CD8-positive, alpha-beta memory T cell (primary cell): ENCODE results near the gene EP300. TPM values are rescaled to one million over a fixed set of nuclear protein-coding genes. Genes with fewer than 3 reads are reported as not detected.

ENCODE experiments used
- CTCF ChIA-PET: fragments of 350-600 bp; sonication (Branson Sonifier 250); formaldehyde crosslinking; loops from one replicate; lab custom pipeline; 2021; ENCODE audit warnings: antibody characterized with exemption; lab: Charles Lee
- POLR2A ChIA-PET: fragments of 350-600 bp; sonication (Branson Sonifier 250); formaldehyde crosslinking; loops from one replicate; lab custom pipeline; 2021; ENCODE audit warnings: antibody characterized with exemption; lab: Charles Lee
- DNase-seq, 5 donors: peaks; one replicate each; pipeline versions ENCODE4 v3.0.0 to v3.0.0-alpha.2; 2020 to 2022; ENCODE audit warnings: mixed read lengths in 1 of 5
- H3K27ac ChIP-seq: one replicate; pipeline ENCODE4 v1.7.0; 2013; ENCODE audit warnings: low read depth, mild to moderate bottlenecking, low read length, moderate library complexity
- H3K27me3 ChIP-seq: 2 replicates; pipeline ENCODE4 v1.7.0; 2013; ENCODE audit warnings: low read length, mild to moderate bottlenecking; ENCODE audit not compliant: insufficient read depth, poor library complexity, severe bottlenecking
- H3K36me3 ChIP-seq: 2 replicates; pipeline ENCODE4 v1.7.0; 2013; ENCODE audit warnings: mild to moderate bottlenecking, low read length, moderate library complexity; ENCODE audit not compliant: insufficient read depth
- H3K4me1 ChIP-seq: 2 replicates; pipeline ENCODE4 v1.7.0; 2013; ENCODE audit warnings: mild to moderate bottlenecking, low read length, moderate library complexity; ENCODE audit not compliant: insufficient read depth
- H3K4me3 ChIP-seq: 2 replicates; pipeline ENCODE4 v1.7.0; 2013; ENCODE audit warnings: mild to moderate bottlenecking, low read length
- H3K9me3 ChIP-seq: 2 replicates; pipeline ENCODE4 v1.7.0; 2013; ENCODE audit warnings: mild to moderate bottlenecking, low read length
- H3K27ac Mint-ChIP-seq, 8 donors: one replicate each; pipeline ENCODE4 v1.8.0; 2020 to 2021; ENCODE audit warnings: mixed read lengths in 8 of 8, mild to moderate bottlenecking in 6 of 8, inconsistent platforms in 3 of 8, moderate library complexity in 3 of 8
- H3K27me3 Mint-ChIP-seq, 2 donors: one replicate each; pipeline ENCODE4 v1.8.0; 2020 to 2021; ENCODE audit warnings: mixed read lengths in 2 of 2, mild to moderate bottlenecking in 1 of 2, moderate library complexity in 1 of 2
- H3K36me3 Mint-ChIP-seq, 3 donors: one replicate each; pipeline ENCODE4 v1.8.0; 2020 to 2021; ENCODE audit warnings: mixed read lengths in 3 of 3, inconsistent platforms in 1 of 3, mild to moderate bottlenecking in 1 of 3
- H3K4me1 Mint-ChIP-seq, 3 donors: one replicate each; pipeline ENCODE4 v1.8.0; 2020 to 2021; ENCODE audit warnings: mixed read lengths in 3 of 3, inconsistent platforms in 1 of 3, mild to moderate bottlenecking in 1 of 3
- H3K4me3 Mint-ChIP-seq, 7 donors: one replicate each; pipeline ENCODE4 v1.8.0; 2020 to 2021; ENCODE audit warnings: mixed read lengths in 7 of 7, mild to moderate bottlenecking in 6 of 7, moderate library complexity in 4 of 7, inconsistent platforms in 2 of 7
- H3K9me3 Mint-ChIP-seq, 5 donors: one replicate each; pipeline ENCODE4 v1.8.0; 2020 to 2022; ENCODE audit warnings: mixed read lengths in 5 of 5, mild to moderate bottlenecking in 3 of 5, moderate library complexity in 2 of 5, inconsistent platforms in 1 of 5
- polyA plus RNA-seq: library from polyadenylated mRNA; unstranded; fragments of 300-500 nt; fragmentation: Illumina TruSeq; gene quantifications from one replicate; pipeline ENCODE4 v1.2.3, GENCODE V29; 2021
- total RNA-seq, 2 experiments: library from RNA; stranded (reverse); gene quantifications; one replicate each; pipeline ENCODE4 v1.2.3, GENCODE V29; 2021

The EP300 gene
- total and polyA plus RNA-seq, 3 experiments from 2014 or later, result 24.4 to 56.7 (median 52.0) TPM

DNA sequence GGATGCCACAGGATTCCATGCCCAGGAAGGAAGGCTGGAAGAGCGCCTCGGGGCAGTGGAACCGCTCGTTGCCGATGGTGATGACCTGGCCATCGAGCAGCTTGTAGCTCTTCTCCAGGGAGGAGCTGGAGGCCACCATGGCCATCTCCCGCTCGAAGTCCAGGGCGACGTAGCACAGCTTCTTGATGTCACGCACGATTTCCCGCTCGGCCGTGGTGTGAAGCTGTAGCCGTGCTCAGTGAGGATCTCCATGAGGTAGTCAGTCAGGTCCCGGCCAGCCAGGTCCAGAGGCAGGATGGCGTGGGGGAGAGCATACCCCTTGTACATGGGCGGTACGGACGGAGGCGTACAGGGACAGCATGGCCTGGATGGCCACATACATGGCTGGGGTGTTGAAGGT is 17.9 kb upstream of the EP300 start:
- H3K36me3 Mint-ChIP-seq, result no peaks in the 10 kb centered on the region
- no peak overlapping the region for H3K4me3 ChIP-seq
- POLR2A ChIA-PET, result no interaction called here

DNA sequence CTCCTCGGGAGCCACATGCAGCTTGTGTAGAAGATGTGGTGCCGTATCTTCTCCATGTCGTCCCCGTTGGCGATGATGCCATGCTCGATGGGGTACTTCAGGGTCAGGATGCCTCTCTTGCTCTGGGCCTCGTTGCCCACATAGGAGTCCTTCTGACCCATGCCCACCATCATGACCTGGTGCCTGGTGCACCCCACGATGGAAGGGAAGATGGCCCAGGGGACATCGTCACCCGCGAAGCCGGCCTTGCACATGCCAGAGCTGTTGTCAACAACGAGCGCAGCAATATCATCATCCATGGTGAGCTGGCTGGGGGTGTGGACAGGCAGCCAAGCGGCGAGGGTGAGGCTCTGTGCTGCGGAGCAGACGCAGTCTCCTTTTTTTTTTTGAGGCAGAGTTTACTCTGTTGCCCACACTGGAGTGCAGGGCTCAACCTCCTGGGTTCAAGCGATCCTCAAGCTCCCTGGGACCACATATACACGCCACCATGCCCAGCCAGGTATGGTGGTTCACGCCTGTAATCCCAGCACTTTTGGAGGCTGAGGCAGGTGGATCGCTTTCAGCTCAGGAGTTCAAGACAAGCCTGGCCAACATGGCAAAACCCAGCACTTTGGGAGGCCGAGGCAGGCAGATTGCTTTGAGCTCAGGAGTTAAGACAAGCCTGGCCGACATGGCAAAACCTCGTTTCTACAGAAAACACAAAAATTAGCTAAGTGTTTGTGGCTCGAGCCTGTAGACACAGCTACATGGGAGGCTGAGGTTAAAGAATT is 17.3 kb upstream of the EP300 start:
- POLR2A ChIA-PET, result interaction anchor here (0.6 kb wide), 1 partner anchor 9 kb away, joined by 7 read pairs; no protein-coding TSS in a partner anchor
- H3K4me1 ChIP-seq, result no peaks in the 10 kb centered on the region
- H3K27me3 Mint-ChIP-seq, result peaks cover 1 to 7% of the 10 kb centered on the region in 2 donors
- H3K36me3 Mint-ChIP-seq, result no peaks in the 10 kb centered on the region
- H3K4me3 ChIP-seq, result no peak overlapping the region
- CTCF ChIA-PET, result no interaction called here
- H3K4me3 Mint-ChIP-seq, result no peak overlapping the region
- no peak overlapping the region for H3K27ac Mint-ChIP-seq
- H3K27ac ChIP-seq, result no peak overlapping the region
- DNase-seq, result no peak
- no peaks in the 10 kb centered on the region for H3K27me3 ChIP-seq
- no peaks in the 10 kb centered on the region for H3K9me3 Mint-ChIP-seq
- no peaks in the 10 kb centered on the region for H3K9me3 ChIP-seq
- H3K36me3 ChIP-seq, result no peaks in the 10 kb centered on the region
- H3K4me1 Mint-ChIP-seq, result no peaks in the 10 kb centered on the region

More for the DNA sequence above, 17.9 kb upstream of the EP300 start:
- no peaks in the 10 kb centered on the region for H3K4me1 ChIP-seq
- H3K36me3 ChIP-seq, result no peaks in the 10 kb centered on the region
- DNase-seq, result no peak
- no peaks in the 10 kb centered on the region for H3K9me3 Mint-ChIP-seq
- no peak overlapping the region for H3K4me3 Mint-ChIP-seq
- H3K27ac Mint-ChIP-seq, result no peak overlapping the region
- no peaks in the 10 kb centered on the region for H3K27me3 ChIP-seq
- no peaks in the 10 kb centered on the region for H3K4me1 Mint-ChIP-seq
- CTCF ChIA-PET, result no interaction called here
- H3K27me3 Mint-ChIP-seq, result peaks cover 1 to 7% of the 10 kb centered on the region in 2 donors
- no peak overlapping the region for H3K27ac ChIP-seq
- H3K9me3 ChIP-seq, result no peaks in the 10 kb centered on the region

DNA sequence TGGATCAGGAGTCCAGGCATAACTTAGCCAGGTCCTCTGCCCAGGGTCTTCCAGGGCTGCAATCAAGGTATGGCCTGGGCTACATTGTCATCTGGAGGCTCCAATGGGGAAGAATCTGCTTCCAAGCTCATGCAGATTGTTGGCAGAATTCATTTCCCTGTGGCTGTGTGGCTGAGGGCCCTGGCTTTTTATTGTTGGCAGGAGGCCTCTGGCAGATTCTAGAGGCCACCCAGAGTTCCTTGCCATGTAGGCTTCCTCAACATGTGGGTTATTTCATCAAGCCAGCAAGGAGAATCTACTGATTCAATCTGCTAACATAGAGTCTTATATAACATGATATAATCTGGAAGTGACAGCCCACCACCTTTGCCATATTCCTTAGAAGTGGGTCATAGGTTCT is 16.4 kb upstream of the EP300 start:
- no peak overlapping the region for H3K4me3 ChIP-seq
- H3K27ac ChIP-seq, result no peak overlapping the region
- Mint-ChIP-seq H3K4me1 (no peaks in the 10 kb centered on the region), H3K9me3 (no peaks in the 10 kb centered on the region), H3K4me3 (no peak overlapping the region), H3K27me3 (peaks cover 1 to 7% of the 10 kb centered on the region in 2 donors), H3K36me3 (no peaks in the 10 kb centered on the region), H3K27ac (no peak overlapping the region)
- no peaks in the 10 kb centered on the region for H3K9me3 ChIP-seq
- H3K27me3 ChIP-seq, result no peaks in the 10 kb centered on the region
- ChIA-PET CTCF (no interaction called here), POLR2A (interaction anchor here (0.6 kb wide), 1 partner anchor 10 kb away, joined by 7 read pairs; no protein-coding TSS in a partner anchor)
- no peaks in the 10 kb centered on the region for H3K4me1 ChIP-seq
- no peak for DNase-seq
- H3K36me3 ChIP-seq, result no peaks in the 10 kb centered on the region

DNA sequence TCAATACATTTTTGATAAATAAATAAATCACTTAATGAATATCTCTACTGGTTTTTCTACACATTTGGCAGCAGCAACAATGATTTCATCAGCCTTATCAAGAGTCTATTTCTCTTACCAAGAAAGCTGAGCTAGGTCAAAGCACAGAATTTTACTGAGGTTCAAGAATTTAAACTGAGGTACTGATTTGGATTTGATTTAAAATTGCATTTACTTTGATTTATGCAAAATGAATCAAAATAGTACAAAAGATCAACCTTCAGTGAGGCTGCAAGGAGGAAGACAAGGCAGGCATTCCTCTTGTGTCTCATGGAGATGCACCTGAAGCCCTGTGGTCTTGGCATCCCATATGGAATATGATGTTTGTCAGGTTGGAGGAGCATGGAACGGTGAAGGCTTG is 15.5 kb upstream of the EP300 start:
- ChIA-PET CTCF (no interaction called here), POLR2A (no interaction called here)
- Mint-ChIP-seq H3K4me1 (no peaks in the 10 kb centered on the region), H3K4me3 (no peak overlapping the region), H3K27ac (no peak overlapping the region), H3K9me3 (no peaks in the 10 kb centered on the region), H3K36me3 (no peaks in the 10 kb centered on the region), H3K27me3 (peaks cover 1 to 7% of the 10 kb centered on the region in 2 donors)
- H3K4me3 ChIP-seq, result no peak overlapping the region
- H3K36me3 ChIP-seq, result no peaks in the 10 kb centered on the region
- no peak overlapping the region for H3K27ac ChIP-seq
- no peaks in the 10 kb centered on the region for H3K9me3 ChIP-seq
- H3K4me1 ChIP-seq, result no peaks in the 10 kb centered on the region
- no peak for DNase-seq
- H3K27me3 ChIP-seq, result no peaks in the 10 kb centered on the region

DNA sequence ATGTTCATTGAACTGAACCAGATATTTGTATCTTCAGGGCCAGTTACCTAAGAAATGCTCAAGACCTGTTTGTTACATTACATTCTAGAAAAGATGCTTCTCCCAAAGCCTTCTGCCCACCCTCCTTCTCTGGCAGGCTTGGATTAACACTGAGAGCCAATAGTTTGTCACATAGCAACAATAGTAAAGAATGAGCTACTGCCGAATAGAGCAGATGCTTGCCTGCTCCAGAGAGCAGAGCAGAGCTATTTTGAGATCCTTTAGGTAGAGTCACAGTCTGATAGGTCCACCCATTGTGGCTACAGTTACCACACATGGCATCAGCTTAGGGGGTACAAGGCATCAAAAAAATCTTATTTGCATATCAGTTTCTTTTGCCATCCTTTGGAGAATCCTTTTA is 13.5 kb upstream of the EP300 start:
- Histone ChIP-seq H3K27ac (no peak overlapping the region), H3K4me3 (no peak overlapping the region), H3K27me3 (no peaks in the 10 kb centered on the region), H3K9me3 (no peaks in the 10 kb centered on the region), H3K4me1 (no peaks in the 10 kb centered on the region), H3K36me3 (no peaks in the 10 kb centered on the region)
- H3K27me3 Mint-ChIP-seq, result peaks cover 1 to 7% of the 10 kb centered on the region in 2 donors
- ChIA-PET POLR2A (no interaction called here), CTCF (no interaction called here)
- no peak overlapping the region for H3K4me3 Mint-ChIP-seq
- no peaks in the 10 kb centered on the region for H3K4me1 Mint-ChIP-seq
- no peak for DNase-seq
- no peak overlapping the region for H3K27ac Mint-ChIP-seq
- H3K36me3 Mint-ChIP-seq, result no peaks in the 10 kb centered on the region
- H3K9me3 Mint-ChIP-seq, result no peaks in the 10 kb centered on the region

DNA sequence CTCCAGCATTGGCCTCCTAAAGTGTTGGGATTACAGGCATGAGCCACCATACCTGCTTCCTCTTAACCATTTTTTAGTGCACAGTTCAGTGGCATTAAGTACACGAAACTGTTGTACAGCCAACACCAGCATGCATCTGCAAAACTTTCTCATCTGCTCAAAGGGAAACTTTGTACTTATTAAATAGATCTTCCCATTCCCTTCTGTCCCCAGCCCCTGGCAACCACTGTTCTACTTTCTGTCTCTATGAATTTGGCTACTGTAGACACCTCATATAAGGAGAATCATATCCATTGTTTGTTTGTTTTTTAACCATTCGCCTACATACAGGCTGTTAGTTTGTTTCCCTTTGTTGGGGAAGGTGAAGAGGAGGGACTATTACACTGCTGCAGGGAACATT is 6.5 kb upstream of the EP300 start:
- ChIA-PET CTCF (no interaction called here), POLR2A (no interaction called here)
- H3K36me3 Mint-ChIP-seq, result no peaks in the 10 kb centered on the region
- peaks cover 5% of the 10 kb centered on the region for H3K4me1 ChIP-seq
- H3K27ac Mint-ChIP-seq, result peak overlapping the region in 1 of 8 donors; percentile 41
- H3K27ac ChIP-seq, result no peak overlapping the region
- H3K27me3 ChIP-seq, result no peaks in the 10 kb centered on the region
- no peaks in the 10 kb centered on the region for H3K9me3 ChIP-seq
- no peak for DNase-seq
- no peaks in the 10 kb centered on the region for H3K36me3 ChIP-seq
- H3K27me3 Mint-ChIP-seq, result no peaks in the 10 kb centered on the region
- H3K4me3 Mint-ChIP-seq, result peak overlapping the region in 1 of 7 donors; percentile 2
- no peak overlapping the region for H3K4me3 ChIP-seq
- H3K4me1 Mint-ChIP-seq, result peaks cover 3 to 5% (median 4%) of the 10 kb centered on the region in 3 donors
- no peaks in the 10 kb centered on the region for H3K9me3 Mint-ChIP-seq

DNA sequence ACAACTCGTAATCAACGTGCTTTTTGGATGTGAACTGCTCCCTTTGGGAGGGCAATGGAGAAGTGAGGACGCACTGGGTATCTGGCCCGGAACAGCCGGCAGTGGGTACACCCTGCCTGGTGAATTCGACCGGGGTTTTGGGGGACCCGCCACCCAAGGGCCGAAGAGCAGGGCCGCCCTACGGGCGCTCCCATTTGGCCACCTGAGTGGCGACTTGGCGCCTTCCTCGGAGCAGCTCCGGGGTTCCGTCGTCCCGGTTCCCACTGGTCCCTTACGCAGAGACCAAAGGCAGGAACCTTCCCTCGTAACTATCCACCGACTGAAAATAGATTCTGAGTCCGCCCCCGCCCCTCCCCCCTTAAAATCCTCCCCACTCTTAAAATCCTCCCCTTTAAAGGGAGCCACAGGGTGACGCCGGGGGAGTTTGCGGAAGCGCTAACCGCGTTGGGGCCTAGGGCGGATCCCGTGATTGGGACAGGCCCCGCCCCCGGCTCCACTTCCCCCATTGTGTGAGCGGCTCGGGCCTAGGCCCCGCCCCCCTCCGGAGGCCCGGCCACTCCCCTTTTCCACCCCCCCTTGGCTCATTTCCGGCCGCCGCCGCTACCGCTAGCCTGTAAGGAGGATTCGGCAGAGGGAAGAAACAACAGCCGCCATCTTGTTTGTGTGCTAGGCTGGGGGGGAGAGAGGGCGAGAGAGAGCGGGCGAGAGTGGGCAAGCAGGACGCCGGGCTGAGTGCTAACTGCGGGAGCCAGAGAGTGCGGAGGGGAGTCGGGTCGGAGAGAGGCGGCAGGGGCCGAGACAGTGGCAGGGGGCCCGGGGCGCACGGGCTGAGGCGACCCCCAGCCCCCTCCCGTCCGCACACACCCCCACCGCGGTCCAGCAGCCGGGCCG is 1.0 kb upstream of the EP300 start:
- Histone ChIP-seq H3K27ac (peak overlapping the region; percentile 93), H3K27me3 (no peaks in the 10 kb centered on the region), H3K4me1 (peaks cover 18% of the 10 kb centered on the region), H3K4me3 (peak overlapping the region; percentile 90), H3K9me3 (no peaks in the 10 kb centered on the region), H3K36me3 (no peaks in the 10 kb centered on the region)
- Mint-ChIP-seq H3K27me3 (no peaks in the 10 kb centered on the region), H3K27ac (peak overlapping the region; percentile 94 to 99 (median 98)), H3K4me1 (peaks cover 33 to 39% (median 35%) of the 10 kb centered on the region in 3 donors), H3K36me3 (peaks cover 0 to 24% (median 4%) of the 10 kb centered on the region in 3 donors), H3K4me3 (peak overlapping the region; percentile 91 to 99 (median 96)), H3K9me3 (no peaks in the 10 kb centered on the region)
- ChIA-PET POLR2A (interaction anchor here (0.5 to 5.2 kb wide), 4 partner anchors 61 to 168 kb away, joined by 10 to 78 read pairs (median 13); partner anchors contain the start of gene RBX1), CTCF (interaction anchor here (4.1 kb wide), 1 partner anchor 168 kb away, joined by 12 read pairs; no protein-coding TSS in a partner anchor)
- DNase-seq, result peak; percentile 98 to 100 (median 99)
